Activated naive CD8-positive, alpha-beta T cell (primary cell): ENCODE measurements around the gene HIBADH.
"Not testable (repeated sequence)": the region's sequence is repeated elsewhere in the genome, so short reads cannot be mapped to it uniquely, and the experiment has no call there.

Experiments
- H3K27ac Mint-ChIP-seq: one replicate; pipeline ENCODE4 v1.8.0; 2021; ENCODE audit warnings: mixed read lengths
- H3K27me3 Mint-ChIP-seq: one replicate; pipeline ENCODE4 v1.8.0; 2021; ENCODE audit warnings: mixed read lengths
- H3K36me3 Mint-ChIP-seq: one replicate; pipeline ENCODE4 v1.8.0; 2021; ENCODE audit warnings: mixed read lengths
- H3K4me1 Mint-ChIP-seq: one replicate; pipeline ENCODE4 v1.8.0; 2021; ENCODE audit warnings: low read depth, mixed read lengths
- H3K4me3 Mint-ChIP-seq: one replicate; pipeline ENCODE4 v1.8.0; 2021; ENCODE audit warnings: mild to moderate bottlenecking, mixed read lengths
- H3K9me3 Mint-ChIP-seq: one replicate; pipeline ENCODE4 v1.8.0; 2021; ENCODE audit warnings: low read depth, mixed read lengths

Gene HIBADH

DNA sequence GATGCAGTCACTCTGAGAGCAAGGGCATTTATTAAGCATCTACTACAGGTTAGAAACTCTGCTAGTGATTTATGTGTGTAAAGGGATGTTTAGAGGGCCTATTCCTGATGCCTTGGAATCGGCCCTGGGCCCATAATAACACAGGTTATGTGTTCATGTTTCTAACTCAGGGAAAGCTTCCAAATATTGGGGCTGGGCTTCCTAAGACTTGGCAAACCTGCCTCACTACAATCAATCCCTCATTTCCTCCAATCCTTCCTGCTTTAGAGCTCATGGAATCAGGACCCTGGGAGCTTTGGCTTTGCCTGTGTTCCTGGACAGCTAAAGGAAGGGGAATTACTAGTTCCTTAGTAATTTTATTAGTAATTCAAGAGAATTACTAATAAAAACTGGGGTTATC lies 148.8 kb downstream of the HIBADH start:
- Mint-ChIP-seq H3K36me3 (peaks cover 17% of the 10 kb centered on the region), H3K4me3 (no peak overlapping the region), H3K9me3 (no peaks in the 10 kb centered on the region), H3K4me1 (peaks cover 15% of the 10 kb centered on the region), H3K27me3 (no peaks in the 10 kb centered on the region), H3K27ac (no peak overlapping the region)

DNA sequence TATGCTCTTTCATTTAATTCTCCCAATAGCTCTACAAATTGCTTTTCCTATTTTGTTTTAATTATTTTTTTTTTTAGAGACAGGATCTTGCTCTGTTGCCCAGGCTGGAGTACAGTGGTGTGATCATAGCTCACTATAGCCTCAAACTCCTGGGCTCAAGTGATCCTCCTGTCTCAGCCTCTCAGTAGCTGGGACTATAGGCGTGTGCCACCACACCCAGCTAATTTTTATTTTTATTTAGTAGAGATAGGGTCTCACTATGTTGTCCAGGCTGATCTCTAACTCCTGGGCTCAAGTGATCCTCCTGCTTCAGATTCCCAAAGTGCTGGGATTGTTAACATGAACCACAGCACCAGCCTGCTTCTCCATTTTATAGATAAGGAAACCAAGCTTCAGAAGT lies 151.3 kb downstream of the HIBADH start:
- not testable (repeated sequence) for H3K4me1 Mint-ChIP-seq

DNA sequence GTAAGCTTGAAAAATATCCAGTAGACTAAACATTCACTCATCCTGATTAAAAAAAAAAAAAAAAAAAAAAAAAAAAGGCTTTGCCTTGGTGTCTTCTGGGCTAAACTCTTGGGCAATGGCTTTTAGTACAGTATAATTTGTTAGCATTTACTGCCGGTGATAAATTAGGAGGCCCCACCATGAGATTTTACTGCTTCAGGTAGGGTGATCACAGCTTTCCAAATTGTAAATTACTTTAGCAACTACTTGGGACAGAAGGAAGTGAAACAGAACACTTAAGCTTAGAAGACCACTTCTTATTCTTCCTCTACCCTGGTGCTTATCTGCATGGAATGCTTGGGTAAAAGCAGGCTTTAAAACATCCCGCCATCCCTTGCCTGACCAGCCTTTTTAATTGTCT lies 152.1 kb downstream of the HIBADH start:
- H3K4me3 Mint-ChIP-seq: no peak overlapping the region
- H3K9me3 Mint-ChIP-seq: no peaks in the 10 kb centered on the region
- no peaks in the 10 kb centered on the region for H3K27me3 Mint-ChIP-seq
- no peak overlapping the region for H3K27ac Mint-ChIP-seq
- H3K4me1 Mint-ChIP-seq: no peaks in the 10 kb centered on the region
- peaks cover 5% of the 10 kb centered on the region for H3K36me3 Mint-ChIP-seq

More for the DNA sequence above, 151.3 kb downstream of the HIBADH start:
- H3K4me3 Mint-ChIP-seq, H3K27me3 Mint-ChIP-seq, H3K36me3 Mint-ChIP-seq, H3K9me3 Mint-ChIP-seq, H3K27ac Mint-ChIP-seq: not testable (repeated sequence)

DNA sequence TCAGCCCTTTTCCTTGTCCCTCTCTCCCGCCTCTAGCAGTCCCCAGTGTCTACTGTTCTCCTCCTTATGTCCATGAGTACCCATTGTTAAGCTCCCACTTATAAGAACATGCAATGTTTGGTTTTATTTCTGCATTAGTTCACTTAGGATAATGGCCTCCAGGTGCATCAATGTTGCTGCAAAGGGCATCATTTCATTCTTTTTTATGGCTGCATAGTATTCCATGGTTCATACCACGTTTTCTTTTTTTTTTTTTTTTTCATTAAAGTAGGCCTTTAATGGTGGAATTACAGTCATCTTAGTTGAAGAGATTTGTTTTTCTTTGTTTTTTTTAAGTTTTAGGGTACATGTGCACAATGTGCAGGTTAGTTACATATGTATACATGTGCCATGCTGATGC lies 160.8 kb downstream of the HIBADH start:
- not testable (repeated sequence) for H3K36me3 Mint-ChIP-seq, H3K27ac Mint-ChIP-seq, H3K4me3 Mint-ChIP-seq, H3K9me3 Mint-ChIP-seq, H3K4me1 Mint-ChIP-seq, H3K27me3 Mint-ChIP-seq

DNA sequence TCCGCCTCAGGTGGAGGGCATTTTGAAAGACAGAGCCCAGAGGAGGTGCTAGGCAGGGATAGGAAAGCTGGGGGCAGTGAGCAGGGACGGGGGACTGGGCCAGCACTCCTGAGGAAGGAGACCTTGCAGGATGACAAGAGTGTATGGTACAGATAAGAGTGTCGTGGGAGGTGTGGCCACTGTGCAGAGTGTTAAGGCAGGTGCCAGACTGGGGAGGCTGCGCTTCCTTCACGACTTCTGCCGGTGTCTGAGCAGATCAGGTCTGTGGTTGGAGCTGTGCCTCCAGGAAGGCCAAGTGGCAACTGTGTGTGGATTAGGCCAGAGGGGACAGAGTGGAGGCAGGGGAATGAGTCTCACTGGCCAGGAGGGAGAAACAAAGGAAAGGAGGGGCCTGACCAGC lies 161.7 kb downstream of the HIBADH start:
- Mint-ChIP-seq H3K9me3 (no peaks in the 10 kb centered on the region), H3K27me3 (no peaks in the 10 kb centered on the region), H3K27ac (no peak overlapping the region), H3K4me1 (no peaks in the 10 kb centered on the region), H3K4me3 (no peak overlapping the region), H3K36me3 (peaks cover 3% of the 10 kb centered on the region)

DNA sequence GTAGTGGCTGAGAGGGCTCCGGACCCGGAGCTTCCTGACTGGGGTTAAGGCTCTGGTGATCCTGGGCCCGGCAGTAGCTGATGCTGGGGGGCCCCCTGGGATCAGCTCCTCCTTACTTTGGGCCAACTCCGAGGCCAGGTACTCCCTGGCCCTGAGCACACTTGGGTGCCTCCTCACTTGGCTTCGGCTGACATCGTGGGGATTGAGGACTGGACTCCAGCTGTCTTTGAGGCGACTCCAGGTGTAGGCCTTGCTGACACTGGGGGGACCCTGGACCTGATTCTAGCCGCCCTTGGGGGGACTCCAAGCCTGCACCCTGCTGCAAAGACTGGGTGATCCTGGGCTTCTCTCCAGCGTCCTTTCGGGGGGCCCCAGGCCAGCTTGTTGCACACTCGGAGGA lies 170.5 kb downstream of the HIBADH start:
- H3K4me3 Mint-ChIP-seq: no peak overlapping the region
- no peak overlapping the region for H3K27ac Mint-ChIP-seq
- peaks cover 13% of the 10 kb centered on the region for H3K9me3 Mint-ChIP-seq
- peaks cover 5% of the 10 kb centered on the region for H3K4me1 Mint-ChIP-seq
- H3K27me3 Mint-ChIP-seq: no peaks in the 10 kb centered on the region
- H3K36me3 Mint-ChIP-seq: peaks cover 4% of the 10 kb centered on the region

DNA sequence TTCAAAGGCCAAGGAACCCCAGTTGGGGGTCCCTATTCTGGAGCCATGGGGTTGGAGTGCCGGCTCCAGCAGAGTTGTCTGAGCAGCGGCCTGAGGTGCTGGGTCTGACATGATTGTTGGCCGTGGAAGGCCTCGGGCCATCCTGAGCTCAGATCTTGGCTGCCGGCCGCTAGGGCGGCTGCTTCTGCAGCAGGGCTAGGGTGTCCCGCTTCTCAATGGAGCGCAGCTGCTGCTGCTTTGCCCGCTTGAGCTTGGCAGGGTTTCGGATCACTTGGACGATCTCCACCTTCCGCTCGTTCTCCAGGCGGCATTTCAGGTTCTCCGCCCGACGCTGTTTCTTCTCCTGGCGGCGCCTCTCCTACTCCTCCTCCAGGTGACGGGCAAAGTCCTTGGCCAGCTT lies 171.1 kb downstream of the HIBADH start:
- H3K9me3 Mint-ChIP-seq: peaks cover 13% of the 10 kb centered on the region
- no peaks in the 10 kb centered on the region for H3K27me3 Mint-ChIP-seq
- H3K4me3 Mint-ChIP-seq: no peak overlapping the region
- peaks cover 4% of the 10 kb centered on the region for H3K36me3 Mint-ChIP-seq
- H3K4me1 Mint-ChIP-seq: peaks cover 5% of the 10 kb centered on the region
- H3K27ac Mint-ChIP-seq: no peak overlapping the region

DNA sequence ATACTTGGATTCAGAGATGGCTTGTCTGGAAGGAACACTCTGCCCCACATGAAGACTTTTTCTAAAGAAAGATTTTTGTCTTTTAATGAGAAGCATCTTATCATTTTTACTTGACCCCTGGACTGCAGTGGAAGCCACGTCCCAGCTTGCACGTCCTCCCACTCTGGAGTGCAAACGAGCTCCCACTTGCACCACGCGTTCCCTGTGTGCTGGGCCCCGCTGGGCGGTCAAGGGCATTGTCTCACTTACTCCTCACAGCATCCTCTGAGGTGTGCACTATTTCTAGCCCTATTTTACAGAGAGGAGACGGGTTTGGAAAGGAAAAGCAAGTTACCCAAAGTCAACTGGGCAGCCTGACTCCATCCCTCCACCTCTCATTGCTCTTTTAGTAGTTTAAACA lies 175.2 kb downstream of the HIBADH start:
- Mint-ChIP-seq H3K36me3 (no peaks in the 10 kb centered on the region), H3K9me3 (peaks cover 7% of the 10 kb centered on the region), H3K4me1 (peaks cover 5% of the 10 kb centered on the region), H3K27me3 (no peaks in the 10 kb centered on the region), H3K27ac (no peak overlapping the region), H3K4me3 (no peak overlapping the region)

DNA sequence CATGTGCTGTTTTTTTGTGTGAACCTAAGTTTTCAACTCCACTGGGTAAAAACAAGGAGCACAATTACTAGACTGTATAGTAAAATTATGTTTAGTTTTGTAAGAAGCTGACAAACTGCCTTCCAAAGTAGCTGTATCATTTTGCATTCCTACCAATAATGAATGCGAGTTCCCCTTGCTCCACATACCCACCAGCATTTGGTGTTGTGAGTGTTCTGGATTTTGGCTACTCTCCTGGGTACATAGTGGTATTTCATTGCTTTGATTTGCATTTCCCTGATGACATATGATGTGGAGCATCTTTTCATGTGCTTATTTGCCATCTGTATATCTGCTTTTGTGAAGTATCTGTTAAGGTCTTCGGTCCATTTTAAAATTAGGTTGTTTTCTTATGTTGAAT lies 178.2 kb downstream of the HIBADH start:
- H3K27me3 Mint-ChIP-seq: no peaks in the 10 kb centered on the region
- H3K36me3 Mint-ChIP-seq: no peaks in the 10 kb centered on the region

DNA sequence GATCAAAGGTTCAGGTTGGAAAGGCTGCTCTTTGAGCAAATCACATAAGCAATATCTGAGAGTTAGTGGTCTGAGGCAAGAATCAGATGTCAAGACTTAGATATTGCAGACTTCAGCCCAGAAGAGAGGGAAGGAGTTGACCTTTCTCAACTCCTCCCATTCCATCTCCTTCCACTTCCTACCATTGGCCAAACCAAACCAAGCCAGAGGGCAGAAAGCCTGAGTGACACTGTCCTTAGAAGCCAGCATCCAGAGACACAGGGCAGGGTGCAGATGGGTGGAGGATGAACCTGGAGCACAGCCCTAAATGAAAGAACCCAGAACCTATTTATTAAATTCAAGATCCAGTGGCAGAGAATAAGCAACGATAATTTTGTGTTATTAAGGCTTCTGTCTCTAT lies 180.5 kb downstream of the HIBADH start:
- no peaks in the 10 kb centered on the region for H3K36me3 Mint-ChIP-seq
- no peak overlapping the region for H3K27ac Mint-ChIP-seq
- H3K4me1 Mint-ChIP-seq: no peaks in the 10 kb centered on the region
- no peak overlapping the region for H3K4me3 Mint-ChIP-seq
- no peaks in the 10 kb centered on the region for H3K9me3 Mint-ChIP-seq
- H3K27me3 Mint-ChIP-seq: no peaks in the 10 kb centered on the region

More for the DNA sequence above, 178.2 kb downstream of the HIBADH start:
- Mint-ChIP-seq H3K27ac (no peak overlapping the region), H3K9me3 (no peaks in the 10 kb centered on the region), H3K4me1 (no peaks in the 10 kb centered on the region), H3K4me3 (no peak overlapping the region)

DNA sequence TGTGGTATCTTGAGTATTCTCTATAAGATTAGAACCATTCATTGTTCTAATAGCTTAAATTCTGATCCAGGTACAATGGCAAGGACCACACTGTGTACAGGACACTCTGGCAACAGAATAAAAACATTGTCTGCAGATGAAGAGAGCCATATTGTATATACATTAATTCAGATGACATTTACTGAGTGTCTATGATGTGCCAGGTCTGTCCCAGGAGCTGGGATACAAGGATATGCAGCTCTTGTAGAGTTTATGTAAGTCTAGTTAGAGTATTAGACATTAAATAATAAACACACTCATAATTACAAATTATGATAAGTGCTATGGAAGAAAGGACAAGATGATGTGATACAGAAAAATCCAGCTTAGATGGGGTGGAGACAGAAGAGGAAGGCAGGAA lies 184.1 kb downstream of the HIBADH start:
- Mint-ChIP-seq H3K4me3 (no peak overlapping the region), H3K9me3 (no peaks in the 10 kb centered on the region), H3K27me3 (no peaks in the 10 kb centered on the region), H3K36me3 (no peaks in the 10 kb centered on the region), H3K27ac (no peak overlapping the region), H3K4me1 (no peaks in the 10 kb centered on the region)

DNA sequence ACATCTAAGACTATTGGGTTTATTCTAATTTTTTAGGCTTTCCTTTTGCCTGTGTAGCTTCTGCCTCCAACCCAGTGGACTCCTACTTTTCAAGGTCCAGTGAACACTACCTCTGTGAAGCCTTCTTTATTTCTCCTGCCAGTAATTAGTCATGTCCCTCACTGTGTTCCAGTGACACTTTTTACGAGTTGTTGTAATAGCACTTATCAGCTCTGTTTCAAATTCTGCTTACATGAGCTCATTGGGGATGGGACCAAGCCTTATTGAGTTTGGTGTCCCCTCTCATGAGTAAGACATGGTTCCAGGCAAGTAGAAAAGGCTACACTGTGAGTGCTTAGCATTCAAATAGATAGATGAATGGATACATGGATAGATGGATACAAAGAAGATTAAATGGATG lies 184.6 kb downstream of the HIBADH start:
- no peak overlapping the region for H3K27ac Mint-ChIP-seq
- no peaks in the 10 kb centered on the region for H3K36me3 Mint-ChIP-seq
- no peak overlapping the region for H3K4me3 Mint-ChIP-seq
- H3K27me3 Mint-ChIP-seq: no peaks in the 10 kb centered on the region
- H3K4me1 Mint-ChIP-seq: no peaks in the 10 kb centered on the region
- no peaks in the 10 kb centered on the region for H3K9me3 Mint-ChIP-seq

DNA sequence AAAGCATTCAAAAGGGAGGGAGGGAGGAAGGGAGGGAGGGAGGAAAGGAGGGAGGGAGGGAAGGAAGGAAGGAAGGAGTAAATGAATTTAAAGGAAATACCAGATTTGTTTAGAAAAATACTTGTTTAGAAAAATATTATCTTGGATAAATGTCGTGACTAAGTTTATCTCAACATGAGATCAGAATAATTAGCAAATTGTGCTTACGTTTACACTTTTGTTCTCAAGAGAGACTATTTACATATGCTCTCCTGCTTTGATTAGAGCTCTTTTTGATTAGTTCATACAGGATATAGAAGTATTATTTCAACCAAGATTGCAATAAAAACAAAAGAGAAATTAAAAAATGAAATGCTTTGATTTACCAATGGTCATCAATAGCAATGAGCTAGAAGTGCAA lies 186.2 kb downstream of the HIBADH start:
- no peaks in the 10 kb centered on the region for H3K9me3 Mint-ChIP-seq
- no peak overlapping the region for H3K4me3 Mint-ChIP-seq
- H3K4me1 Mint-ChIP-seq: no peaks in the 10 kb centered on the region
- H3K27me3 Mint-ChIP-seq: no peaks in the 10 kb centered on the region
- H3K27ac Mint-ChIP-seq: no peak overlapping the region
- H3K36me3 Mint-ChIP-seq: no peaks in the 10 kb centered on the region
